ENCODE measurements around the gene RBX1.
A peak's percentile ranks its signal among the peaks of the same experiment; 100 is the strongest.

Gene RBX1

GRCh38 chr22:40922484-40923303 is 28.5 kb upstream of the RBX1 start:
- DNase-seq (ENCODE audit: low read depth): peak; percentile 40
- H3K4me3 ChIP-seq (ENCODE audit: low read depth, low read length): no peak overlapping the region
- TF ChIP-seq, protein P1, sequence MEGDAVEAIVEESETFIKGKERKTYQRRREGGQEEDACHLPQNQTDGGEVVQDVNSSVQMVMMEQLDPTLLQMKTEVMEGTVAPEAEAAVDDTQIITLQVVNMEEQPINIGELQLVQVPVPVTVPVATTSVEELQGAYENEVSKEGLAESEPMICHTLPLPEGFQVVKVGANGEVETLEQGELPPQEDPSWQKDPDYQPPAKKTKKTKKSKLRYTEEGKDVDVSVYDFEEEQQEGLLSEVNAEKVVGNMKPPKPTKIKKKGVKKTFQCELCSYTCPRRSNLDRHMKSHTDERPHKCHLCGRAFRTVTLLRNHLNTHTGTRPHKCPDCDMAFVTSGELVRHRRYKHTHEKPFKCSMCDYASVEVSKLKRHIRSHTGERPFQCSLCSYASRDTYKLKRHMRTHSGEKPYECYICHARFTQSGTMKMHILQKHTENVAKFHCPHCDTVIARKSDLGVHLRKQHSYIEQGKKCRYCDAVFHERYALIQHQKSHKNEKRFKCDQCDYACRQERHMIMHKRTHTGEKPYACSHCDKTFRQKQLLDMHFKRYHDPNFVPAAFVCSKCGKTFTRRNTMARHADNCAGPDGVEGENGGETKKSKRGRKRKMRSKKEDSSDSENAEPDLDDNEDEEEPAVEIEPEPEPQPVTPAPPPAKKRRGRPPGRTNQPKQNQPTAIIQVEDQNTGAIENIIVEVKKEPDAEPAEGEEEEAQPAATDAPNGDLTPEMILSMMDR (IDR thresholded peaks at IDR 0.05; ENCODE audit: low read depth, low read length, missing control alignments): peak; percentile 53

GRCh38 chr22:40928657-40929056 is 22.5 kb upstream of the RBX1 start:
- no peak for DNase-seq (ENCODE audit: low read depth)
- TF ChIP-seq, protein P1 (IDR thresholded peaks at IDR 0.05; ENCODE audit: low read depth, low read length, missing control alignments): no peak
- no peak overlapping the region for H3K4me3 ChIP-seq (ENCODE audit: low read depth, low read length)

DNA sequence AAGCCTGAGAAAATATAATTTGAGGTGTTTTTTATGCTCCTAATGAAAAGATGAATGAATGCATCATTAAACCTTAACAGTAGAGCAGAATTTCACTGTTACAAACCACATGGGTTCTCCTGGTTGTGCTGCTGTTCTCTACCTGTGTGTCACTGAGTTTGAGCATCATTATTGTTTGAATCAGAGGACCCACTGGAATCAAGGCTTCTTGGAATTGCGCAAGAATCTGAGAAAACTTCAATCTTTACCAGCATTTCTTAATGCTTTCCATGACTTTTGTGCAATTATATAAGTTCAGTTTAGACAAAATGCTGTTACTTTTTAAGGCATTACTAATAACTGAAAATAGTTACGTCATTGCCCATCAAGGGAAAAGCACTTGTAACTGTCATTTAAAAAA is 18.8 kb upstream of the RBX1 start:
- no peak overlapping the region for H3K4me3 ChIP-seq (ENCODE audit: low read depth, low read length)
- no peak for DNase-seq (ENCODE audit: low read depth)
- TF ChIP-seq, protein P1 (IDR thresholded peaks at IDR 0.05; ENCODE audit: low read depth, low read length, missing control alignments): no peak

DNA sequence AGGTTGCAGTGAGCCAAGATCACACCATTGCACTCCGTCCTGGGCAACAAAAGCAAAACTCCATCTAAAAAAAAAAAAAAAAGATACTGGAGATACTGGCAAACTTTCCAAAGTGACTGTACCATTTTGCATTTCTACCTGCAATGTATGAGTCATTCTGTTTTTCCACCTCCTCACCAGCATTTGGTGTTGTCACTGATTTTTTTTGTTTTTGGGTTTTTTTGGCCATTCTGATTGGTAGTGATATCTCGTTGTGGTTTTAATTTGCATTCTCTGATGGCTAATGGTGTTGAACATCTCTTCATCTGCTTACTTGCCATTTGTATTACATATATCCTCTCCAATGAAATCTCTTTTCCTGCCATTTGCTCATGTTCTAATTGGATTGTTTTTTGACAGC is 12.0 kb upstream of the RBX1 start:
- TF ChIP-seq, protein P1 (IDR thresholded peaks at IDR 0.05; ENCODE audit: low read depth, low read length, missing control alignments): no peak
- no peak for DNase-seq (ENCODE audit: low read depth)
- H3K4me3 ChIP-seq (ENCODE audit: low read depth, low read length): no peak overlapping the region

DNA sequence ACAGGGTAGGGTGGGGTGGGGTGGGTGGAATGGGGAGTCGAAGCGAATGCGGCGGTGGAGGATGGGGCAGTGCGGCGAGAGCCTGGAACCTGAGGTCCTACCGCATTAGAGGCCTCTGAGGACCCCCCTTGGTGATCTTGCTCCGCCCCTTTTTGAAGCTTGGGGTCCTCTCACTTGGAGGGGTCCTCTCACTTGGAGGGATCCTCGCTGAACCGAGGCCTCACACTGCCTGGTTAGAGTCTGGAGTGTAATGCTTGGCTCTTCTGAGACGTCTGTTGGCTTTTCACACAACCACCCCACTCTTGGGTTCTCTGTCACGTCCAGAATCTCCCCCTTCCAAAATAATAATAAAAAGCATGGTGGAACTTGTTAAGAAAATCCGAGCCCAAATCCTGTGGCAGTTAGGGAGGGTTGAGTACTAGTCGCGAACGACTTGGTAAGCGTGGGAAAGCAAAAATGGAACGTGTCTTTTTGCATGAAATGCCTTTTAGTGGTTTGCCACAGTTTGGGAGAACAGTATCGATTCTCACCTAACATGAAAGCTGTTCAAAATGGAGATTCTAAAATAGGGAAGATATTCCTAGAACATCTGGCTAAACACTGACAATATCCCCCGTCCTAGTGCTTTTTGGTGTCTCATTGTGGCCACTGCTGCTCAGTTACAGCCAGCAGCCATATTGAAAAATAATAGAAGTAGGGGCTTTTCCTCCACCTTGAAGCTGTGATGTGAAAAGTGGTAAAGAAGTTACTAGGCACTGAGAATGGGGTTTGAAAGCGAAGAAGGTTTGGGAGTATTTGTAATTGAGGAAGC is 822 bp downstream of the RBX1 start:
- peak; percentile 7 for DNase-seq (ENCODE audit: low read depth)
- H3K4me3 ChIP-seq (ENCODE audit: low read depth, low read length): peak overlapping the region; percentile 88
- TF ChIP-seq, protein P1 (IDR thresholded peaks at IDR 0.05; ENCODE audit: low read depth, low read length, missing control alignments): no peak

DNA sequence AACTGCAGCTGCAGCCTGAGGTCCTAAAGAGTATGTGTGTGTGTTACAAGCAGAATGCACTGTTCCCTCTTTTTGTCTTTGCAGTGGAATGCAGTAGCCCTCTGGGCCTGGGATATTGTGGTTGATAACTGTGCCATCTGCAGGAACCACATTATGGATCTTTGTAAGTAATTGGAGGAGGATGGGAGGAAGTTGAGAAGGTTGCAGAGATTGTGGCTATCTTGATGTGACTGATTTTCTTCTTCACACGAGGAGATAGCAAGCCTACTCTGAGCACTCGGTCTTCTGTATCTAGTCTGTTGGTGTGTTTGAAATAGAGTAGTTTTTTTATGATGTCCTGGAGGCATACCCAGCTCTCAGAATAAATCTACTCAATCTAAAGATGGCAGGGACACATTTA is 2.3 kb downstream of the RBX1 start:
- no peak for DNase-seq (ENCODE audit: low read depth)
- no peak overlapping the region; the same call in 1 of the 2 replicates for H3K4me3 ChIP-seq (ENCODE audit: low read depth, low read length)
- TF ChIP-seq, protein P1 (IDR thresholded peaks at IDR 0.05; ENCODE audit: low read depth, low read length, missing control alignments): no peak
